ENCODE data around the gene ELK4. TPM values are rescaled to one million over a fixed set of nuclear protein-coding genes. Genes with fewer than 3 reads are reported as not detected.

Gene ELK4
- total and polyA plus RNA-seq, 7 donors = 2.4 to 21.0 (median 18.6) TPM

- DNase-seq = peak; percentile 26
- WGBS, 2 donors = 67 to 73% methylated on average over 4 of the region's 4 CpGs
- no peak for TF ChIP-seq POLR2AphosphoS5 (IDR thresholded peaks at IDR 0.05)
- no peak for TF ChIP-seq POLR2A (IDR thresholded peaks at IDR 0.05)
- no peak for TF ChIP-seq EP300 (IDR thresholded peaks at IDR 0.05)
- no peak for TF ChIP-seq CTCF (IDR thresholded peaks at IDR 0.05)
- Histone ChIP-seq H3K27ac (no peak overlapping the region), H3K9me3 (no peaks in the 10 kb centered on the region), H3K36me3 (no peaks in the 10 kb centered on the region), H3K4me3 (no peak overlapping the region), H3K27me3 (peaks cover 19 to 42% (median 35%) of the 10 kb centered on the region in 3 donors), H3K4me1 (peaks cover 0 to 15% (median 13%) of the 10 kb centered on the region in 4 donors)
- intact Hi-C loops (cut with DNase I) = no loop called here
Measured at GRCh38 chr1:205571747-205572146, 60.1 kb downstream of the ELK4 start.

GRCh38 chr1:205570796-205571537 lies 60.8 kb downstream of the ELK4 start:
- TF ChIP-seq EP300 (IDR thresholded peaks at IDR 0.05) = no peak
- TF ChIP-seq POLR2A (IDR thresholded peaks at IDR 0.05) = no peak
- no peak for TF ChIP-seq POLR2AphosphoS5 (IDR thresholded peaks at IDR 0.05)
- no peak for TF ChIP-seq CTCF (IDR thresholded peaks at IDR 0.05)
- Histone ChIP-seq H3K27ac (no peak overlapping the region), H3K9me3 (no peaks in the 10 kb centered on the region), H3K4me3 (no peak overlapping the region), H3K27me3 (peaks cover 19 to 49% (median 35%) of the 10 kb centered on the region in 3 donors), H3K4me1 (peaks cover 0 to 15% (median 13%) of the 10 kb centered on the region in 4 donors), H3K36me3 (no peaks in the 10 kb centered on the region)
- WGBS, 2 donors = 82 to 87% methylated on average over 2 of the region's 2 CpGs
- intact Hi-C loops (cut with DNase I) = no loop called here
- DNase-seq = no peak

- no peaks in the 10 kb centered on the region for H3K9me3 ChIP-seq
- TF ChIP-seq CTCF (IDR thresholded peaks at IDR 0.05) (no peak), POLR2AphosphoS5 (IDR thresholded peaks at IDR 0.05) (no peak), EP300 (IDR thresholded peaks at IDR 0.05) (no peak), POLR2A (IDR thresholded peaks at IDR 0.05) (no peak)
- H3K4me1 ChIP-seq = peaks cover 0 to 15% (median 13%) of the 10 kb centered on the region in 4 donors
- no peaks in the 10 kb centered on the region for H3K36me3 ChIP-seq
- H3K27me3 ChIP-seq = peaks cover 19 to 49% (median 35%) of the 10 kb centered on the region in 3 donors
- no peak overlapping the region for H3K4me3 ChIP-seq
- WGBS, 2 donors = 22 to 69% methylated on average over 7 of the region's 7 CpGs
- no peak overlapping the region for H3K27ac ChIP-seq
- intact Hi-C loops (cut with DNase I) = no loop called here
- DNase-seq = peak; percentile 51
Measured at GRCh38 chr1:205570173-205570501, 61.7 kb downstream of the ELK4 start.

- DNase-seq = peak; percentile 59
- peaks cover 0 to 15% (median 13%) of the 10 kb centered on the region in 4 donors for H3K4me1 ChIP-seq
- H3K27me3 ChIP-seq = peaks cover 19 to 49% (median 35%) of the 10 kb centered on the region in 3 donors
- H3K4me3 ChIP-seq = peak overlapping the region in 3 of 4 donors; percentile 33 to 40 (median 38)
- no peak overlapping the region for H3K27ac ChIP-seq
- H3K9me3 ChIP-seq = no peaks in the 10 kb centered on the region
- WGBS, 2 donors = 11 to 27% methylated on average over 22 of the region's 22 CpGs
- no peaks in the 10 kb centered on the region for H3K36me3 ChIP-seq
- TF ChIP-seq EP300 (IDR thresholded peaks at IDR 0.05) (no peak), CTCF (IDR thresholded peaks at IDR 0.05) (no peak), POLR2AphosphoS5 (IDR thresholded peaks at IDR 0.05) (no peak), POLR2A (IDR thresholded peaks at IDR 0.05) (no peak)
- intact Hi-C loops (cut with DNase I) = no loop called here
Measured at GRCh38 chr1:205569411-205570172, 62.2 kb downstream of the ELK4 start.

All from sigmoid colon (tissue), 7 donors.